ENCODE results near the gene SYNGR3.
"Not testable (repeated sequence)": the region's sequence is repeated elsewhere in the genome, so short reads cannot be mapped to it uniquely, and the experiment has no call there.

The SYNGR3 gene

GRCh38 chr16:1947369-1947670 lies 42.5 kb upstream of the SYNGR3 start:
- H3K27ac ChIP-seq (ENCODE audit: low read length) = no peak overlapping the region
- H3K4me1 ChIP-seq (ENCODE audit: insufficient read depth, low read length) = no peaks in the 10 kb centered on the region
- no peak overlapping the region for H3K9ac ChIP-seq (ENCODE audit: low read depth, low read length)
- no peaks in the 10 kb centered on the region for H3K36me3 ChIP-seq (ENCODE audit: insufficient read depth, low read depth, low read length)
- no peak overlapping the region for H3K4me3 ChIP-seq (ENCODE audit: low read length)
- H3K9me3 ChIP-seq (ENCODE audit: insufficient read depth, low read depth, low read length) = no peaks in the 10 kb centered on the region
- no peaks in the 10 kb centered on the region; the same call in 1 of the 2 replicates for H3K27me3 ChIP-seq (ENCODE audit: insufficient read depth, low read length)

GRCh38 chr16:1949507-1949906 lies 40.3 kb upstream of the SYNGR3 start:
- Histone ChIP-seq H3K36me3 (ENCODE audit: insufficient read depth, low read depth, low read length) (no peaks in the 10 kb centered on the region), H3K27me3 (ENCODE audit: insufficient read depth, low read length) (no peaks in the 10 kb centered on the region), H3K9me3 (ENCODE audit: insufficient read depth, low read depth, low read length) (no peaks in the 10 kb centered on the region), H3K27ac (ENCODE audit: low read length) (no peak overlapping the region), H3K4me1 (ENCODE audit: insufficient read depth, low read length) (no peaks in the 10 kb centered on the region), H3K4me3 (ENCODE audit: low read length) (no peak overlapping the region), H3K9ac (ENCODE audit: low read depth, low read length) (no peak overlapping the region)

GRCh38 chr16:1950047-1950446 lies 39.7 kb upstream of the SYNGR3 start:
- Histone ChIP-seq H3K4me1 (ENCODE audit: insufficient read depth, low read length) (no peaks in the 10 kb centered on the region), H3K9me3 (ENCODE audit: insufficient read depth, low read depth, low read length) (no peaks in the 10 kb centered on the region), H3K27ac (ENCODE audit: low read length) (no peak overlapping the region), H3K27me3 (ENCODE audit: insufficient read depth, low read length) (no peaks in the 10 kb centered on the region), H3K9ac (ENCODE audit: low read depth, low read length) (no peak overlapping the region), H3K36me3 (ENCODE audit: insufficient read depth, low read depth, low read length) (no peaks in the 10 kb centered on the region), H3K4me3 (ENCODE audit: low read length) (no peak overlapping the region)

- Histone ChIP-seq H3K9ac (ENCODE audit: low read depth, low read length) (no peak overlapping the region), H3K27me3 (ENCODE audit: insufficient read depth, low read length) (no peaks in the 10 kb centered on the region), H3K27ac (ENCODE audit: low read length) (no peak overlapping the region), H3K9me3 (ENCODE audit: insufficient read depth, low read depth, low read length) (no peaks in the 10 kb centered on the region), H3K36me3 (ENCODE audit: insufficient read depth, low read depth, low read length) (no peaks in the 10 kb centered on the region), H3K4me1 (ENCODE audit: insufficient read depth, low read length) (no peaks in the 10 kb centered on the region), H3K4me3 (ENCODE audit: low read length) (no peak overlapping the region)
Observed at GRCh38 chr16:1950559-1950958, 39.2 kb upstream of the SYNGR3 start.

- H3K27me3 ChIP-seq (ENCODE audit: insufficient read depth, low read length) = peaks cover 2% of the 10 kb centered on the region; the same call in 1 of the 2 replicates
- H3K36me3 ChIP-seq (ENCODE audit: insufficient read depth, low read depth, low read length) = no peaks in the 10 kb centered on the region
- H3K4me1 ChIP-seq (ENCODE audit: insufficient read depth, low read length) = no peaks in the 10 kb centered on the region
- no peak overlapping the region for H3K9ac ChIP-seq (ENCODE audit: low read depth, low read length)
- no peak overlapping the region for H3K4me3 ChIP-seq (ENCODE audit: low read length)
- no peak overlapping the region for H3K27ac ChIP-seq (ENCODE audit: low read length)
- H3K9me3 ChIP-seq (ENCODE audit: insufficient read depth, low read depth, low read length) = no peaks in the 10 kb centered on the region
Observed at GRCh38 chr16:1953734-1954133, 36.0 kb upstream of the SYNGR3 start.

GRCh38 chr16:1957434-1958142 lies 32.2 kb upstream of the SYNGR3 start:
- not testable (repeated sequence) for H3K9ac ChIP-seq (ENCODE audit: low read depth, low read length); H3K4me1 ChIP-seq (ENCODE audit: insufficient read depth, low read length); H3K9me3 ChIP-seq (ENCODE audit: insufficient read depth, low read depth, low read length); H3K27ac ChIP-seq (ENCODE audit: low read length); H3K27me3 ChIP-seq (ENCODE audit: insufficient read depth, low read length); H3K4me3 ChIP-seq (ENCODE audit: low read length)
- H3K36me3 ChIP-seq (ENCODE audit: insufficient read depth, low read depth, low read length) = peaks cover 16% of the 10 kb centered on the region

- H3K9me3 ChIP-seq (ENCODE audit: insufficient read depth, low read depth, low read length); H3K4me3 ChIP-seq (ENCODE audit: low read length); H3K27ac ChIP-seq (ENCODE audit: low read length); H3K9ac ChIP-seq (ENCODE audit: low read depth, low read length); H3K27me3 ChIP-seq (ENCODE audit: insufficient read depth, low read length); H3K4me1 ChIP-seq (ENCODE audit: insufficient read depth, low read length): not testable (repeated sequence)
- H3K36me3 ChIP-seq (ENCODE audit: insufficient read depth, low read depth, low read length) = peaks cover 22% of the 10 kb centered on the region
Observed at GRCh38 chr16:1958143-1958491, 31.7 kb upstream of the SYNGR3 start.

- Histone ChIP-seq H3K36me3 (ENCODE audit: insufficient read depth, low read depth, low read length) (peaks cover 28% of the 10 kb centered on the region), H3K27me3 (ENCODE audit: insufficient read depth, low read length) (peaks cover 5% of the 10 kb centered on the region; the same call in 1 of the 2 replicates), H3K9me3 (ENCODE audit: insufficient read depth, low read depth, low read length) (no peaks in the 10 kb centered on the region), H3K4me3 (ENCODE audit: low read length) (peak overlapping the region; percentile 87; the same call in 1 of the 2 replicates), H3K9ac (ENCODE audit: low read depth, low read length) (no peak overlapping the region), H3K4me1 (ENCODE audit: insufficient read depth, low read length) (peaks cover 8% of the 10 kb centered on the region; the same call in 1 of the 2 replicates), H3K27ac (ENCODE audit: low read length) (no peak overlapping the region)
Observed at GRCh38 chr16:1958715-1959268, 31.0 kb upstream of the SYNGR3 start.

- H3K27ac ChIP-seq (ENCODE audit: low read length) = peak within 1 kb of the TSS; percentile 83
- H3K27me3 ChIP-seq (ENCODE audit: insufficient read depth, low read length) = peaks cover 5% of the 10 kb centered on the region; the same call in 1 of the 2 replicates
- peaks cover 8% of the 10 kb centered on the region; the same call in 1 of the 2 replicates for H3K4me1 ChIP-seq (ENCODE audit: insufficient read depth, low read length)
- H3K36me3 ChIP-seq (ENCODE audit: insufficient read depth, low read depth, low read length) = peaks cover 33% of the 10 kb centered on the region
- H3K9me3 ChIP-seq (ENCODE audit: insufficient read depth, low read depth, low read length) = no peaks in the 10 kb centered on the region
- H3K4me3 ChIP-seq (ENCODE audit: low read length) = peak within 1 kb of the TSS; percentile 87
- peak within 1 kb of the TSS; percentile 96; the same call in 1 of the 2 replicates for H3K9ac ChIP-seq (ENCODE audit: low read depth, low read length)
Observed at GRCh38 chr16:1959269-1960039, 30.3 kb upstream of the SYNGR3 start, which contains the start of gene NDUFB10. Gene NDUFB10, plus strand, starts transcription at chr16:1959538. Its CDS starts 87 bp downstream, at chr16:1959625.

GRCh38 chr16:1960665-1961630 lies 28.8 kb upstream of the SYNGR3 start:
- Histone ChIP-seq H3K4me3 (ENCODE audit: low read length) (peak overlapping the region; percentile 87), H3K27ac (ENCODE audit: low read length) (no peak overlapping the region), H3K4me1 (ENCODE audit: insufficient read depth, low read length) (peaks cover 8% of the 10 kb centered on the region; the same call in 1 of the 2 replicates), H3K27me3 (ENCODE audit: insufficient read depth, low read length) (peaks cover 5% of the 10 kb centered on the region; the same call in 1 of the 2 replicates), H3K9ac (ENCODE audit: low read depth, low read length) (peak overlapping the region; percentile 96; the same call in 1 of the 2 replicates), H3K36me3 (ENCODE audit: insufficient read depth, low read depth, low read length) (peaks cover 33% of the 10 kb centered on the region), H3K9me3 (ENCODE audit: insufficient read depth, low read depth, low read length) (no peaks in the 10 kb centered on the region)

GRCh38 chr16:1961651-1962067 lies 28.1 kb upstream of the SYNGR3 start:
- peaks cover 5% of the 10 kb centered on the region; the same call in 1 of the 2 replicates for H3K27me3 ChIP-seq (ENCODE audit: insufficient read depth, low read length)
- H3K4me3 ChIP-seq (ENCODE audit: low read length) = peak overlapping the region; percentile 10; the same call in 1 of the 2 replicates
- H3K9ac ChIP-seq (ENCODE audit: low read depth, low read length) = peak overlapping the region; percentile 99; the same call in 1 of the 2 replicates
- no peaks in the 10 kb centered on the region for H3K9me3 ChIP-seq (ENCODE audit: insufficient read depth, low read depth, low read length)
- H3K36me3 ChIP-seq (ENCODE audit: insufficient read depth, low read depth, low read length) = peaks cover 33% of the 10 kb centered on the region
- H3K27ac ChIP-seq (ENCODE audit: low read length) = no peak overlapping the region
- H3K4me1 ChIP-seq (ENCODE audit: insufficient read depth, low read length) = peaks cover 8% of the 10 kb centered on the region; the same call in 1 of the 2 replicates

Measured in iPS-20b (cell line).